Right lobe of liver (tissue), 4 donors: Measurements from ENCODE around the gene PLEKHM2.

ENCODE experiments used
- CTCF ChIP-seq, 4 donors: fragments of 200-600 bp in 3 of 4; fragments of 450-650 bp in 1 of 4; IDR thresholded peaks; one replicate each; pipeline versions ENCODE4 v1.5.1 to v1.8.0; 2016 to 2022; ENCODE audit warnings: antibody characterized with exemption in 4 of 4, mild to moderate bottlenecking in 2 of 4
- POLR2A ChIP-seq: fragments of 450-650 bp; IDR thresholded peaks from one replicate; pipeline ENCODE4 v1.6.1; 2017; ENCODE audit warnings: antibody characterized with exemption, mild to moderate bottlenecking
- donor health status: DM: no; HTN: no; CAD: no.
- donor health status: DM: no; HTN: no; CAD: no.
- donor health status: DM: no; HTN: yes; CAD: no.

- TF ChIP-seq CTCF (IDR thresholded peaks at IDR 0.05) (no peak), POLR2A (no peak)
These were observed 46.3 kb downstream of the PLEKHM2 start for GRCh38 chr1:15730423-15730822.
